ENCODE measurements around the gene DRD4.
A peak's percentile ranks its signal among the peaks of the same experiment; 100 is the strongest.
"Not testable (repeated sequence)": the region's sequence is repeated elsewhere in the genome, so short reads cannot be mapped to it uniquely, and the experiment has no call there.

The DRD4 gene

DNA sequence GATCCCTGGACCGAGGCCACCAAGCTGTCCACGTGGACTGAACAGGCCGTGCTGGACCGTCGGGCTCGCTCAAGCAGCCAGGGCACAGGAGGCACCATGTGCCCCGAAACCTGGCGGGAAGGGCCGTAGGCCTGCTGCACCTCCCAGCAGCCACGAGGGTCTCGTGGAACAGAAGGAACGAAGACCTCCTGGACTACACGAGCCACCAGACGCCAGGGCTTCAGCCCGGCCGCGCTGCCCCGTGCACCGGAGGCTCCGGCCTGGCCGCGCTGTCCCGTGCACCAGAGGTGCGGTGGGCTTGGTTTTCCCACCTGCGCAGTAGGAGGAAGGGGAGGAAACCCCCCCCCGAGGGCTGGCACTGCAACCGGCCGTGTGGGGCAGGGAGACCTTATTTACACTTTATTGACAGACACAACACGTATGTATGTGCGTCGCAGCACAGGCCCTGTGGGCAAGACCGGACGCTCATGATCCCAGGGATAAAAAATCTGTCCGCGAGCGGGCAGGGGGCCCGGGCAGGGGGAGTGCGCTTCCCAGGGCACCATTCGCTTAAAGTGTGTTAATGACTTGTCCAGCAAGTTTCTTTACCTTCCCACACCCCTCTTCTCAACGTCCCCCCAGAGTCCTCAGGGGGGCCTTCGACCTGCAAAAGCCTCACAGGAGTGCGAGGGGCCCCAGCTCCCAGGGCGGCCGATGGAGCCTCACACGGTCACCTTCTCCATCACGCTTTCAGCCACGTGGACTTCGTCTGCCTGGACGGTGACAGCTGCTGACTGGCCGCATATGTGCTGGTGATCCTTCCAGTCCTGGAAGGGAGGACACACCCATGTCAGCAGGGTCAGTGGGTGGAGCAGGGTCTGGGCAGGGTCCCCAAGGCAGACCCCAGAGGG, 7.0 kb downstream of the DRD4 start:
- DNase-seq: no peak
- ATAC-seq: no peak

- ATAC-seq (no peak), DNase-seq (no peak)
Measured at GRCh38 chr11:645536-645935, 8.5 kb downstream of the DRD4 start.

DNA sequence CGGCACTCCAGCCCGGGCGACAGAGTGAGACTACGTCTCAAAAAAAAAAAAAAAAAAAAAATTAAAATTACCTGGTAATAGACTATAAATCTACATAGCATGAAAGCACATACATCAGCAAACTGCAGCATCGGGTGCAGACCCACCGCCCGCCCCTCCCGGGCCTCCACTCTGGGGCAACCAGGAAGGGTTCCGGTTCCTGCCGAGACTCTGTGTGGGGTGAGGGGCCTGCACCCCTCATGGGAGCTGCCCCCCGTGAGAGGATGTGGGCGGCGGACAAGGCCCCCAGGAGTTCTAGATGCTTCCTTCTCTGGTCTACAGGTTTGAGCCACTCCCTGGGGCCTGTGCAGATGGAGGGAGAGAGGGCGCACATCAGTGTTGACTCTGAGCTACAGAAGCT, 9.1 kb downstream of the DRD4 start:
- ATAC-seq (no peak), DNase-seq (no peak)

- not testable (repeated sequence) for ATAC-seq, DNase-seq
Measured at GRCh38 chr11:647672-648158, 10.6 kb downstream of the DRD4 start.

DNA sequence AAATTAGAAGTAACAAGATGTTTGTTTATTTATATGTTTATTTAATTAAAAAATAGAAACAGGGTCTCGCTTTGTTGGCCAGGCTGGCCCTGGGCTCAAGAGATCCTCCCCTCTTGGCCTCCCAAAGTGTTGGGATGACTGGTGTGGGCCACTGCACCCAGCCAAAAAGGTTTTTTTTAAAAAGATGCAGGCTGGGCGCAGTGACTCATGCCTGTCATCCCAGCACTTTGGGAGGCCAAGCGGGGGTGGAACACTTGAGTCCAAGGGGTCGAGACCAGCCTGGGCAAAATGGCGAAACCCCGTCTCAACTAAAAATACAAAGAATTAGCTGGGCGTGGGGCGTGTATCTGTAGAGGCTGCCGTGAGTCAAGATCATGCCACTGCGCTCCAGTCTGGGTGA, 13.4 kb downstream of the DRD4 start:
- ATAC-seq: peak; percentile 9
- no peak for DNase-seq

DNA sequence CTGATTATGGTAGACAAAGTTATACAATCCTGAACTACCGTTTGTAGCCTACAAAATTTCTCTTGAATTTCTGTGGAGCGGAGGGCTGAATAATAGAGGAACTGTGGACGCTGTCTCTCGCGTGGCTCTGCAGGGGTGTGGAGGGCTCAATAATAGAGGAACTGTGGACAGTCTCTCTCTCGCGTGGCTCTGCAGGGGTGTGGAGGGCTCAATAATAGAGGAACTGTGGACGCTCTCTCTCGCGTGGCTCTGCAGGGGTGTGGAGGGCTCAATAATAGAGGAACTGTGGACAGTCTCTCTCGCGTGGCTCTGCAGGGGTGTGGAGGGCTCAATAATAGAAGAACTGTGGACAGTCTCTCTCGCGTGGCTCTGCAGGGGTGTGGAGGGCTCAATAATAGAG, 16.1 kb downstream of the DRD4 start:
- ATAC-seq: not testable (repeated sequence)

DNA sequence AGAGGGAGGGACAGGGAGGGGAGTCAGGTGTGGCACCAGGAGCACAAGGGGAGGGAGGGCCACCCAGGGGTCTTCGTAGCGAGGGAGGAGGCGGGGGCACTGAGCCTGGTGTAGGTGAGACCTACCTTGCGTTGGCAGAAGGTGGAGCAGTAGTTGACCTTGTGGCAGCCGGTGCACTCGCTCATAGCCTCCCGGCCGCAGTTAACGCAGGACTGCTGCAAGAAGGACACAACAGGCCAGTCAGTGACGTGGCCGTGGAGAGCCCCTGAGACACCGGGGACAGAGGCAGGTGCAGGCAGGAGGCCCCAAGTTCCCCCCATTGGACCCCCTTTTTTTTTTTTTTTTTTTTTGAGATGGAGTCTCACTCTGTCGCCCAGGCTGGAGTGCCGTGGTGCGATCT, 16.8 kb downstream of the DRD4 start:
- DNase-seq (no peak), ATAC-seq (no peak)

More for the DNA sequence above, 16.1 kb downstream of the DRD4 start:
- not testable (repeated sequence) for DNase-seq

GRCh38 chr11:654444-654843, 17.4 kb downstream of the DRD4 start:
- not testable (repeated sequence) for ATAC-seq, DNase-seq

DNA sequence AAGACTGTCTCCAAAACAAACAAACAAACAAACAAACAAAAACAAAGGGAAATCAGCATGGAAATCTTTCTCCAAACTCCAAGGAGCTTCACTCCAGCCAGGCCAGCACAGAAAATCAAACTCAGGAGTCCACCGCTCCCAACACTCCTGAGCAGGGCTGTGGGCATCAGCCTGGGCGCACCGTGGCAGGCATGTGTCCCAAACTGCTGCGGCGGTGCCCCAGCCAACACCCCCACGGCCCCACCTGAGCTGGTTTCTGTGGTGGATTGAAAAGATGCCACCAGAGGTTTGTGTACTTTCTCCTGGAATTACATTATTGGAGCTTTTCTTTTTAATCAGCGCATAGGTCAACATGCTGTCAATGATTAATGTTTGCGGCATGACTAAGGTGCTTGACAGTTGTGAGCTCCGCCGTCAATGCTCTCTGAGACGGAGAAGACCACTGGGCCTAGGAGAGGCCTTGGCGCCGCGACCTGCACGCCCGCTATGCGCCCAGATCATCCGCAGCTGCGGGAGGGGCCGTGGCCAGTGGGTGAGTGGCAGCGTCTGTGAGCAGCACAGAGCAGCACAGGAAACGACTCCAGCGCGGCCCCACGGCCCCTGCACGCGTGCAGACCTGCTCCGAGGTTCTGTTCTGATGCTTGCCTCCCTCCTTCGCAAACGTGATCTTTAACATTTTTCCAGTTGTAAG, 18.1 kb downstream of the DRD4 start:
- ATAC-seq (no peak), DNase-seq (no peak)

- DNase-seq: no peak
Measured at GRCh38 chr11:656426-656825, 19.4 kb downstream of the DRD4 start.

DNA sequence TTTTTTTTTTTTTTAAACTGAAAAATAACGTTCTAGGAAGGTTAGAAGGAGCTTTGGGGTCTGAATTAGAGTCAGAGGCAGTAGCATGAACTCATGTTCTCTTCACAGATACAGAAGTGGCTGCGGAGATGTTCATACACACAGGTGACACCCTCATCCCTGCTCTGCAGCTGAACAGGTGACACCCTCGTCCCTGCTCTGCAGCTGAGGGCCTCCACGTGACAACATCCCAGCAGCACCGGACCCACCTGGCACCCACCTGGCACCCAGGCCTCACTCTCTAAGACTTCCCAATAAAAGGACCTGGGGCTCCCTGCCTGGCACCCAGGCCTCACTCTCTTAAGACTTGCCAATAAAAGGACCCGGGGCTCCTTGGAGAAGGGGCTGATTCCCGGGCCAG, 19.8 kb downstream of the DRD4 start:
- no peak for ATAC-seq

More at GRCh38 chr11:656426-656825, 19.4 kb downstream of the DRD4 start:
- no peak for ATAC-seq

DNA sequence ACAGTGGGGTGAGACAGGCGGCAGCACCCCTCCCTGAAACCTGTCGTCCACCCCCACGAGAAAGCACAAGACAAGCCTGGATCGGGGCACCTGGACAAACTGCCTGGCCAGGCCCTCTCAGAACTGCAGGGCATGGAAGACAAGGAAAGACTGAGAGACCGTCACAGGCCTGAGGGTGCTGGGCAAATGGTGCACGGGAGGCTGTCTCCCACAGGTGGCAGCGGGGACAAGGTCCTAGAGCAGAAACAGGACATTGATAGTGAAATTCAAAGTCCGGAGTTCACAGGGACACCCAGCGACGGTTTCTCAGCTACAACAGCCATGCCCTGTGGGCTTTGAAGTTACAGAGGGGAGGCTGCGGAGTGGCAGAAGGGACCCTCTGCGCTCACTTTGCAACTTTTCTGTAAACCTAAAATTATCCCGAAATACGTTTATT, 20.6 kb downstream of the DRD4 start:
- DNase-seq (no peak), ATAC-seq (no peak)

More for the DNA sequence above, 19.8 kb downstream of the DRD4 start:
- DNase-seq: no peak

- no peak for ATAC-seq
Measured at GRCh38 chr11:659532-660085, 22.5 kb downstream of the DRD4 start.

GRCh38 chr11:660281-660680, 23.2 kb downstream of the DRD4 start:
- ATAC-seq: no peak
- DNase-seq: no peak

More at GRCh38 chr11:659532-660085, 22.5 kb downstream of the DRD4 start:
- no peak for DNase-seq

DNA sequence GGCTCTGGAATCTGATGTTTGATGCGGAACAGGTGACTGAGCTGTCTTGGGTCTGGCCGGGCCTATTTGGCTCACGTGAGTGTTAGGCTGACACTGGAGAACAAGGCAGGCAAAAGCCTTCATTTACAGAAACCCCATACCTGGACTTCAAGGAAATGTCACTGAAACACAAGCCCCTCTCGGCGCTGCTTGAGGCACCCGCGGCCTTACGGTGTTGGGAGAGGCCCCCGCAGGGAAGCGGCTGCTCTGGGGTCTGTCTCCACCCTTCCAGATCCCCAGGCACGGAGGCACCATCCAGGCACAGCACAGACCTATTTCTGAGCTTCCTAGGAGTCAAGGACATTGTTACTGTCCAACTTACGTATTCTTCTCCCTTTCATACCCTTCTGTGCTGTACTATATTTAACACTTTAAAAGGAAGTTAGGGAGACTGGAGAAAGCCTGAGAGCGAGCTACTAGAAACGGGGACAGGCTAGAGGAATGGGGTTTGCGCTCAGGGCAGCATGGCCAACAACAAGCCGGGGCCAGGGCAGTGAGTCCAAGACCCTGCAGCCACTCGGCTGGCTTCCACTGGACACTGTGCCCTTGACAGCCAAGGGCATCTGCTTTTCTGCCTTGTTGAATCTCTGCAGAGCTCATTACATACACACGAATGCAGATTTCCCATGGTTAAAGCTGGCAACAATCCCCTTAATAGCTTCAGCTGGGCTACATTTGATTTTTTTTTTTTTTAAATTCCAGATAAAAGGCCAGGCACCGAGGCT, 23.8 kb downstream of the DRD4 start:
- ATAC-seq: no peak
- no peak for DNase-seq

DNA sequence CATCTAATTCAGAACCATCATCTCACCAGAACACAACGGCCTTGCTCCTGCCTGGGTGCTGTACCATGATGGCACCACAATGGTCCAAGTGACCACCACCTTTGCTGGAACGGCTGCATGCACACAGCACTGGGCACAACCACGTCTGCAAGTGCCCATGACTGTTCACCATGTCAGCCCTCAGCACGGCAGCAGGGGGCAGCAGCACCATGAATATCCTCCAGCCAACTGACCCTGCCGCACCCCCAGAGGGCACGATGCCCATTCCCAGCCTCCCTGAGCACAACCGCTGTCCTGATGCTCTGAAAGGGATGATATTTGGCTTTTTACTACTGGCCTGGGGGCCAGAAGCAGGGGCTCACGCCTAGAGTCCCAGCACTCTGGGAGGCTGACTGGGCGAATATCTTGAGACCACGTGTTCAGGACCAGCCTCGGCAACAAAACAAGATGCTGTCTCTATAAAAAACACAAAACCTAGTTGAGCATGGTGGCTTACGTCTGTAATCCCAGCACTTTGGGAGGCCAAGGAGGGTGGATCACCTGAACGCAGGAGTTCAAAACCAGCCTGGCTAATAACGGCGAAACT, 25.7 kb downstream of the DRD4 start:
- DNase-seq (peak; percentile 54), ATAC-seq (peak; percentile 63)

- ATAC-seq (no peak), DNase-seq (no peak)
Measured at GRCh38 chr11:665062-665703, 28.1 kb downstream of the DRD4 start.

- DNase-seq (no peak), ATAC-seq (no peak)
Measured at GRCh38 chr11:665704-666281, 28.7 kb downstream of the DRD4 start.

- DNase-seq (no peak), ATAC-seq (no peak)
Measured at GRCh38 chr11:673866-674265, 36.8 kb downstream of the DRD4 start.

- ATAC-seq: no peak
Measured at GRCh38 chr11:674406-674805, 37.3 kb downstream of the DRD4 start.

DNA sequence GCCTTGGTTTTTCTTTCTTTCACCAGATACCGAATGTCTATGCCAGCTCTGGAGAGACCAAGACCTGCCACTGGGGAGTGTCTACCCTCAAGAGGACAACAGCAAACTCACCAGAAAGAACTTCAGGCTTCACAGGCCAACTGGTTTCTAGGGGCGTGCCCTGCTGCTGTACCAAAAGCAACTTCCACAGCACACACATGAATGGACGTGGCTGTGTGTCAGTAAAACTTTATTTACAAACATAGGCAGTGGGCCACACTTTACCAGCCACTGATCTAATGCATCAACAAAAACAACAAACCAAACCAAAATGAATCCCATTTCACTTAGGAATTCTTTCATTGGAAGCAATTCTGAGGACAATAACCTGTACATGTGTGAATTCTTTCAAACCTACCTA, 41.2 kb downstream of the DRD4 start:
- no peak for DNase-seq
- ATAC-seq: no peak

More at GRCh38 chr11:674406-674805, 37.3 kb downstream of the DRD4 start:
- DNase-seq: no peak

Measured in stimulated activated naive CD8-positive, alpha-beta T cell treated with anti-CD3 and anti-CD28 coated beads, Interleukin-15, Interleukin-2, amounts not matched to agents 100 U/mL and 50 U/mL, for 24 hours (primary cell).